Measurements from ENCODE around the gene SBF2. TPM values are rescaled to one million over a fixed set of nuclear protein-coding genes. Genes with fewer than 3 reads are reported as not detected.

The SBF2 gene
- total and polyA plus RNA-seq, 2 of the 13 experiments (the other 11 are each of a cell fraction or from before 2014, with no cell fraction given) = 24.0 to 45.8 TPM

DNA sequence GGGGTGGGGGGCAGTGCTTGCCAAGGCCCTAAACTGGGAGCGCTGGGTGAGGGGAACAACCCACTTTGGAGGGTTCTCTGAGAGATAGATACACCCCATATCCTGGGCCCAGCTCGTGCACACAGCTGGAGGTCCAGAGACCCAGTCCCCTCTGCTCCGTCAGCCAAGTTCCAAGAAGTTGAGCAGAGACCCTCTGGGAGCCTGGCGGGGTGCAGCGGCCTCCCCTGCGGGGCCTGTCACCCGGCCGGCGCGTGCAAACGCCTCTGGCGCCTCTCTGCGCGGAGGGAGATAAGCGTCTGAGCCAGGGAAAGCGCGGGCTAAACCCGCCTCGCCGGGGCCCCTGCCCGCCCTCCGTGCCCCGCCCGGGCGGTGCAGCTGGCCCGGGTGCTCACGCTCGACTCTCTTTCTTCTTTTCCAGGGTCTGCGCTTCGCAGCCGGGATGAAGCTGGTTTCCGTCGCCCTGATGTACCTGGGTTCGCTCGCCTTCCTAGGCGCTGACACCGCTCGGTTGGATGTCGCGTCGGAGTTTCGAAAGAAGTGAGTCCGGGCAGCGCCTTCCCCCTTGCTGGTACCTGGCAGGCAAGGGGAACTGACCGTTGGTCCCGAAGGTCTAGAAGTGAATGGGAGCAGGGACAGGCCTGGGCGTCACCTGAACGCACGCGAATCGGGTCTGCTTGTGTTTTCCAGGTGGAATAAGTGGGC, 11.4 kb upstream of the SBF2 start (continued):
- TF ChIP-seq, protein P1, sequence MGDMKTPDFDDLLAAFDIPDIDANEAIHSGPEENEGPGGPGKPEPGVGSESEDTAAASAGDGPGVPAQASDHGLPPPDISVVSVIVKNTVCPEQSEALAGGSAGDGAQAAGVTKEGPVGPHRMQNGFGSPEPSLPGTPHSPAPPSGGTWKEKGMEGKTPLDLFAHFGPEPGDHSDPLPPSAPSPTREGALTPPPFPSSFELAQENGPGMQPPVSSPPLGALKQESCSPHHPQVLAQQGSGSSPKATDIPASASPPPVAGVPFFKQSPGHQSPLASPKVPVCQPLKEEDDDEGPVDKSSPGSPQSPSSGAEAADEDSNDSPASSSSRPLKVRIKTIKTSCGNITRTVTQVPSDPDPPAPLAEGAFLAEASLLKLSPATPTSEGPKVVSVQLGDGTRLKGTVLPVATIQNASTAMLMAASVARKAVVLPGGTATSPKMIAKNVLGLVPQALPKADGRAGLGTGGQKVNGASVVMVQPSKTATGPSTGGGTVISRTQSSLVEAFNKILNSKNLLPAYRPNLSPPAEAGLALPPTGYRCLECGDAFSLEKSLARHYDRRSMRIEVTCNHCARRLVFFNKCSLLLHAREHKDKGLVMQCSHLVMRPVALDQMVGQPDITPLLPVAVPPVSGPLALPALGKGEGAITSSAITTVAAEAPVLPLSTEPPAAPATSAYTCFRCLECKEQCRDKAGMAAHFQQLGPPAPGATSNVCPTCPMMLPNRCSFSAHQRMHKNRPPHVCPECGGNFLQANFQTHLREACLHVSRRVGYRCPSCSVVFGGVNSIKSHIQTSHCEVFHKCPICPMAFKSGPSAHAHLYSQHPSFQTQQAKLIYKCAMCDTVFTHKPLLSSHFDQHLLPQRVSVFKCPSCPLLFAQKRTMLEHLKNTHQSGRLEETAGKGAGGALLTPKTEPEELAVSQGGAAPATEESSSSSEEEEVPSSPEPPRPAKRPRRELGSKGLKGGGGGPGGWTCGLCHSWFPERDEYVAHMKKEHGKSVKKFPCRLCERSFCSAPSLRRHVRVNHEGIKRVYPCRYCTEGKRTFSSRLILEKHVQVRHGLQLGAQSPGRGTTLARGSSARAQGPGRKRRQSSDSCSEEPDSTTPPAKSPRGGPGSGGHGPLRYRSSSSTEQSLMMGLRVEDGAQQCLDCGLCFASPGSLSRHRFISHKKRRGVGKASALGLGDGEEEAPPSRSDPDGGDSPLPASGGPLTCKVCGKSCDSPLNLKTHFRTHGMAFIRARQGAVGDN (CRISPR knock-in tag; IDR thresholded peaks at IDR 0.05) = peak; percentile 62
- TF ChIP-seq ZNF839 (CRISPR knock-in tag; IDR thresholded peaks at IDR 0.05; ENCODE audit: borderline replicate concordance) (peak; percentile 88; the same call in 1 of the 2 replicates), ZNF12 (CRISPR knock-in tag; IDR thresholded peaks at IDR 0.05) (no peak), ZNF777 (CRISPR knock-in tag; IDR thresholded peaks at IDR 0.05) (peak; percentile 42; the same call in 1 of the 2 replicates), ZNF367 (CRISPR knock-in tag; IDR thresholded peaks at IDR 0.05; ENCODE audit: borderline replicate concordance) (0 out of 2 replicates have a peak, but pooled peaks have one; percentile 39), ZFP90 (CRISPR knock-in tag; IDR thresholded peaks at IDR 0.05; ENCODE audit: borderline replicate concordance) (peak; percentile 77), MXI1 (IDR thresholded peaks at IDR 0.05; ENCODE audit: borderline replicate concordance, low read depth, low read length) (no peak), TP53 (CRISPR knock-in tag; conservative IDR thresholded peaks at IDR 0.05) (0 out of 2 replicates have a peak, but pooled peaks have one; percentile 42)
- TF ChIP-seq, protein P2, sequence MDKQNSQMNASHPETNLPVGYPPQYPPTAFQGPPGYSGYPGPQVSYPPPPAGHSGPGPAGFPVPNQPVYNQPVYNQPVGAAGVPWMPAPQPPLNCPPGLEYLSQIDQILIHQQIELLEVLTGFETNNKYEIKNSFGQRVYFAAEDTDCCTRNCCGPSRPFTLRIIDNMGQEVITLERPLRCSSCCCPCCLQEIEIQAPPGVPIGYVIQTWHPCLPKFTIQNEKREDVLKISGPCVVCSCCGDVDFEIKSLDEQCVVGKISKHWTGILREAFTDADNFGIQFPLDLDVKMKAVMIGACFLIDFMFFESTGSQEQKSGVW (CRISPR knock-in tag; IDR thresholded peaks at IDR 0.05; ENCODE audit: borderline replicate concordance) = no peak
- TF ChIP-seq, protein P3, sequence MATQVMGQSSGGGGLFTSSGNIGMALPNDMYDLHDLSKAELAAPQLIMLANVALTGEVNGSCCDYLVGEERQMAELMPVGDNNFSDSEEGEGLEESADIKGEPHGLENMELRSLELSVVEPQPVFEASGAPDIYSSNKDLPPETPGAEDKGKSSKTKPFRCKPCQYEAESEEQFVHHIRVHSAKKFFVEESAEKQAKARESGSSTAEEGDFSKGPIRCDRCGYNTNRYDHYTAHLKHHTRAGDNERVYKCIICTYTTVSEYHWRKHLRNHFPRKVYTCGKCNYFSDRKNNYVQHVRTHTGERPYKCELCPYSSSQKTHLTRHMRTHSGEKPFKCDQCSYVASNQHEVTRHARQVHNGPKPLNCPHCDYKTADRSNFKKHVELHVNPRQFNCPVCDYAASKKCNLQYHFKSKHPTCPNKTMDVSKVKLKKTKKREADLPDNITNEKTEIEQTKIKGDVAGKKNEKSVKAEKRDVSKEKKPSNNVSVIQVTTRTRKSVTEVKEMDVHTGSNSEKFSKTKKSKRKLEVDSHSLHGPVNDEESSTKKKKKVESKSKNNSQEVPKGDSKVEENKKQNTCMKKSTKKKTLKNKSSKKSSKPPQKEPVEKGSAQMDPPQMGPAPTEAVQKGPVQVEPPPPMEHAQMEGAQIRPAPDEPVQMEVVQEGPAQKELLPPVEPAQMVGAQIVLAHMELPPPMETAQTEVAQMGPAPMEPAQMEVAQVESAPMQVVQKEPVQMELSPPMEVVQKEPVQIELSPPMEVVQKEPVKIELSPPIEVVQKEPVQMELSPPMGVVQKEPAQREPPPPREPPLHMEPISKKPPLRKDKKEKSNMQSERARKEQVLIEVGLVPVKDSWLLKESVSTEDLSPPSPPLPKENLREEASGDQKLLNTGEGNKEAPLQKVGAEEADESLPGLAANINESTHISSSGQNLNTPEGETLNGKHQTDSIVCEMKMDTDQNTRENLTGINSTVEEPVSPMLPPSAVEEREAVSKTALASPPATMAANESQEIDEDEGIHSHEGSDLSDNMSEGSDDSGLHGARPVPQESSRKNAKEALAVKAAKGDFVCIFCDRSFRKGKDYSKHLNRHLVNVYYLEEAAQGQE (IDR thresholded peaks at IDR 0.05; ENCODE audit: borderline replicate concordance in 1 of 2, low read depth in 1 of 2, low read length in 2 of 2) = no peak
